Activated B cell treated with CpG ODN at 0.5 μM for 24 hours (primary cell): ENCODE results near the gene SLCO3A1. TPM values are rescaled to one million over a fixed set of nuclear protein-coding genes. Genes with fewer than 3 reads are reported as not detected.

Experiments
- ATAC-seq: fragments of 200-7000 bp; cut with Tn5 transposase; one replicate; pipeline ENCODE4 v1.10.0; 2021; ENCODE audit warnings: low read depth, mild to moderate bottlenecking, moderate library complexity
- CTCF ChIA-PET: fragments of 350-600 bp; sonication (Branson Sonifier 250); formaldehyde crosslinking; loops from one replicate; lab custom pipeline; 2021; ENCODE audit warnings: antibody characterized with exemption; lab: Charles Lee
- POLR2A ChIA-PET: fragments of 350-600 bp; sonication (Branson Sonifier 250); formaldehyde crosslinking; loops from one replicate; lab custom pipeline; 2021; ENCODE audit warnings: antibody characterized with exemption; lab: Charles Lee
- DNase-seq: peaks from one replicate; pipeline ENCODE4 v3.0.0; 2022
- H3K27ac Mint-ChIP-seq: one replicate; pipeline ENCODE4 v1.8.0; 2020; ENCODE audit warnings: mixed read lengths
- H3K27me3 Mint-ChIP-seq: one replicate; pipeline ENCODE4 v1.8.0; 2021; ENCODE audit warnings: mixed read lengths
- H3K36me3 Mint-ChIP-seq: one replicate; pipeline ENCODE4 v1.8.0; 2021; ENCODE audit warnings: low read depth, mixed read lengths
- H3K4me1 Mint-ChIP-seq: one replicate; pipeline ENCODE4 v1.8.0; 2021; ENCODE audit warnings: mixed read lengths
- H3K4me3 Mint-ChIP-seq: one replicate; pipeline ENCODE4 v1.8.0; 2020; ENCODE audit warnings: mild to moderate bottlenecking, mixed read lengths
- H3K9me3 Mint-ChIP-seq: one replicate; pipeline ENCODE4 v1.8.0; 2020; ENCODE audit warnings: mixed read lengths
- intact Hi-C: fragments of 100-400 bp; cut with micrococcal nuclease; formaldehyde crosslinking; loops from one replicate; pipeline ENCODE4 v1.15.1; 2024
- total RNA-seq: library from RNA; stranded (reverse); gene quantifications from 2 replicates; pipeline ENCODE4 v1.2.3, GENCODE V29; 2022
- TF ChIP-seq, protein P1 (sequence below): fragments of 200-600 bp; IDR thresholded peaks from one replicate; pipeline ENCODE4 v1.8.0; 2022; ENCODE audit warnings: antibody characterized with exemption, mild to moderate bottlenecking

Gene SLCO3A1
- total RNA-seq, 1 donor from 2014 or later: 0.82 TPM

DNA sequence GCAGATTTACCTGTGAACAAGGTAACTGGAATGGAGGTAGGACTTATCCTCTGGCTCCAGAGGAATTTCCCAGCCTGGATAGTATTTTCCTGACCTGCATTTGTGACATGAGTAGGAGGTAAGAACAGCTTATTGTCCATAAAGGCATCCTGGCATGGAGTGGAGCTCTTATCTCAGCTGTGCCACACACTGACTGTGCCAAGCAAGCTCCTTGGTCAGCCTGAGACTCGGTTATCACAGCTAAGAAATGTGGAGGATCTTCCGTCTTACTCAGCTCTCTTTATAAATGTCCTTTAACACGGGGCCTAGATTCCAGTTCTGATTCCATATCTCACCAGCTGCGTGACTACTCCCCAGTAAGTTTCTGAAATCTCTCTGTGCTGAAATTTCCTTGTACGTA lies 38.9 kb downstream of the SLCO3A1 start:
- H3K4me3 Mint-ChIP-seq: no peak overlapping the region
- DNase-seq (no peak), ATAC-seq (no peak)
- H3K9me3 Mint-ChIP-seq: peaks cover 10% of the 10 kb centered on the region
- H3K27ac Mint-ChIP-seq: no peak overlapping the region
- intact Hi-C loops: no loop called here
- TF ChIP-seq, protein P1, sequence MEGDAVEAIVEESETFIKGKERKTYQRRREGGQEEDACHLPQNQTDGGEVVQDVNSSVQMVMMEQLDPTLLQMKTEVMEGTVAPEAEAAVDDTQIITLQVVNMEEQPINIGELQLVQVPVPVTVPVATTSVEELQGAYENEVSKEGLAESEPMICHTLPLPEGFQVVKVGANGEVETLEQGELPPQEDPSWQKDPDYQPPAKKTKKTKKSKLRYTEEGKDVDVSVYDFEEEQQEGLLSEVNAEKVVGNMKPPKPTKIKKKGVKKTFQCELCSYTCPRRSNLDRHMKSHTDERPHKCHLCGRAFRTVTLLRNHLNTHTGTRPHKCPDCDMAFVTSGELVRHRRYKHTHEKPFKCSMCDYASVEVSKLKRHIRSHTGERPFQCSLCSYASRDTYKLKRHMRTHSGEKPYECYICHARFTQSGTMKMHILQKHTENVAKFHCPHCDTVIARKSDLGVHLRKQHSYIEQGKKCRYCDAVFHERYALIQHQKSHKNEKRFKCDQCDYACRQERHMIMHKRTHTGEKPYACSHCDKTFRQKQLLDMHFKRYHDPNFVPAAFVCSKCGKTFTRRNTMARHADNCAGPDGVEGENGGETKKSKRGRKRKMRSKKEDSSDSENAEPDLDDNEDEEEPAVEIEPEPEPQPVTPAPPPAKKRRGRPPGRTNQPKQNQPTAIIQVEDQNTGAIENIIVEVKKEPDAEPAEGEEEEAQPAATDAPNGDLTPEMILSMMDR: no peak
- no peaks in the 10 kb centered on the region for H3K36me3 Mint-ChIP-seq
- CTCF ChIA-PET: no interaction called here
- POLR2A ChIA-PET: no interaction called here
- no peaks in the 10 kb centered on the region for H3K4me1 Mint-ChIP-seq
- H3K27me3 Mint-ChIP-seq: no peaks in the 10 kb centered on the region

DNA sequence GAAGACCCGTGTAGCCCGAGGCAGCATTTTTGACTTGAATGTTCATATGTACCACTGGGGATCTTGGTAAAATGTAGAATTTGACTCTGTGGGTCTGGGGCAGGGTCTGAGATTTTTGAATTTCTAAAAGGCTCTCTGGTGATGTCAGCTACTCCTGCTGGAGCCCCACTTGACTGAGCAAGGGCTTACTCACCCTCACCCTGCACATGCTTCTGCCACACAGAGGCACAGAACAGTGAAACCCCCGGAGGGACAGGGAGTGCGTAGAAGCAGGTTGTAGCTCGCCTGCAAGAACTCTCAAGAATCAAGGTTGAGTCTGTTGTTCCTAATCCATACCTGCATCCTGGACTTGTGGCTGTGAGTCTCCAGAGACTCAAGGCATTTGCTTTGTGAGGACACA lies 41.1 kb downstream of the SLCO3A1 start:
- ATAC-seq (no peak), DNase-seq (no peak)
- TF ChIP-seq, protein P1: no peak
- Mint-ChIP-seq H3K27ac (no peak overlapping the region), H3K4me3 (no peak overlapping the region), H3K4me1 (no peaks in the 10 kb centered on the region), H3K36me3 (no peaks in the 10 kb centered on the region), H3K27me3 (no peaks in the 10 kb centered on the region), H3K9me3 (peaks cover 10% of the 10 kb centered on the region)
- CTCF ChIA-PET: no interaction called here
- intact Hi-C loops: no loop called here
- POLR2A ChIA-PET: no interaction called here

DNA sequence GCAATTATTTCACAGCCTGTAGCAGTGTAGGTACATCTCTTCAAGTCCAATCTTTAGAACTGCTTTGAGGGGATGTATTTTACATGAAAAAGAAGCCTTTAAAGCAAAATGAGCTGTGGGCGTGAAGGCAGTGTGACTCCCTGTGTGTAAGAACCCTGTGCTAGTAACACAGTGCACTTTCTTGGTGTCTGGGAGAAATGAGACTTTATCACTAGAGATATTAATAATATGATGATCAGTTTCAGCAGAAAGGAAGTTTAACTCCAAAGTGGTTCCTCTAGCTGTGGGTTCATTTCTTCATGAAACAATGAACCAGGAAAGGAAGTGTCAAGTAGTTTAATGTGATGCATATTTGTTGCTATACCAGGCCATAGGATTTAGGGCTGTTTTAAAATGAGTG lies 41.5 kb downstream of the SLCO3A1 start:
- TF ChIP-seq, protein P1: no peak
- ChIA-PET POLR2A (no interaction called here), CTCF (no interaction called here)
- DNase-seq (no peak), ATAC-seq (no peak)
- no peaks in the 10 kb centered on the region for H3K36me3 Mint-ChIP-seq
- no peak overlapping the region for H3K4me3 Mint-ChIP-seq
- no peaks in the 10 kb centered on the region for H3K27me3 Mint-ChIP-seq
- peaks cover 10% of the 10 kb centered on the region for H3K9me3 Mint-ChIP-seq
- H3K4me1 Mint-ChIP-seq: no peaks in the 10 kb centered on the region
- intact Hi-C loops: no loop called here
- no peak overlapping the region for H3K27ac Mint-ChIP-seq

DNA sequence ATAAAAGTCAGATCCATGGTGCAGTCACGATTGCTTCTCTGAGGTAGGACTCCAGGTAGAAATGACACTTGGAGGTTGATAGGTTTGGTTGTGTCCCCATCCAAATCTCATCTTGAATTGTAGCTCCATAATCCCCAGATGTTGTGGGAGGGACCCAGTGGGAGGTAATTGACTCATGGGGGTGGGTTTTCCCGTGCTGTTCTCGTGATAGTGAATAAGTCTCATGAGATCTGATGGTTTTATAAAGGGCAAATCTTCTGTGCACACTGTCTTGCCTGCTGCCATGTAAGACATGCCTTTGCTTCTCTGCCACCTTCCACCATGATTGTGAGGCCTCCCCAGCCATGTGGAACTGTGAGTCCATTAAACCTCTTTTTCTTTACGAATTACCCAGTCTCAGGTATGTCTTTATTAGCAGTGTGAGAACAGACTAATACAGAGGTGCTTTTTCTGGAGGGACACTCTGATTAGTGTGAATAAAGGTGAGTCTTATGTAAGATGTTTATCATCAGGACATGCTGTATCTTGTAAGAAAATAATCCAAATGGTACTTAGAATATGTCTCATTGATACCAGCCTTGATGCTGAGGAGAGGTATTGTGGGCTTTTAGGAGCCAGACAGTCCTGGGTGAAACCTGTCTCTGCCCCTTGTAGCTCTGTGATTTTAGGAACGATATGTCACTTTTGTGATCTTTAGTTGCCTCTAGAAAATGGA lies 43.0 kb downstream of the SLCO3A1 start:
- intact Hi-C loops: no loop called here
- POLR2A ChIA-PET: no interaction called here

DNA sequence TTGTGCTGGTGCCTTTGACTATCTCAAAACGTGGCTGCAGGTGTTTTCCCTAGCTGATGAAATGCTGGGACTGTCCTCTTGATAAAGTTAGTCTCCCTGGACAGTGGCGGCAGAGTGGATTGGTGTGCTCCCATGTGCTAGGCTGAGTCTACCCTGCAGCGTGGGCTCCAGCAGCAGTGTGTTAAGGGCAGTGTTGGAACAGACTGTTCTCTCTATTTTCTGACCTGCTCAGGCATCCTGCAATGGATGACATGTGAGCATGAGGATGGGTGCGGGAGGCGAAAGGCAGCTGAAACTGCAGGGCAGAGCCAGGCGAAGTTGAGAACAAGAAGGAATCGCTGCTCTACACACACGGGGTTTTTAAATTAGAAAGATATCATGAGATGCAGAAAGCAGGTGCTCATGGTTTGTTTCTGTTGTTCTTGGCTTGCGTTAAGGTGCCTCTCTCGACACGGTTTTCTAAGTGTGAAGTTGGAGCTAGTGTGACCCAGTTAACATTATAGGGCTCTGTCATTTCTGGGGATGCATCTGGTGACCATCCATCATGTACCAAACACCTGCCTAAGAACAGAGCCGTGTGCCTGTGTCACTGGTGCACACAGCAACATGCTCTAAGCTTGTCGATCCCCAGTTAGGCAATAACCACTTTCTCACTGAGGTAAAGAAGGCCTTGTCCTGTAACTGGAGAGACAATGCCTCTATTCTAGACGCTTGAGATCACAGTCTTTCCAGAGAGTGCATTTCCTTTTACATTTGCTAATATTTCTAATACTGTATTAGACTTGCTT lies 44.3 kb downstream of the SLCO3A1 start:
- ChIA-PET POLR2A (no interaction called here), CTCF (no interaction called here)
- TF ChIP-seq, protein P1: no peak
- no peak for DNase-seq
- Mint-ChIP-seq H3K4me1 (no peaks in the 10 kb centered on the region), H3K9me3 (peaks cover 26% of the 10 kb centered on the region), H3K27me3 (no peaks in the 10 kb centered on the region), H3K36me3 (no peaks in the 10 kb centered on the region), H3K4me3 (no peak overlapping the region), H3K27ac (no peak overlapping the region)
- intact Hi-C loops: no loop called here
- ATAC-seq: no peak

More for the DNA sequence above, 43.0 kb downstream of the SLCO3A1 start:
- peaks cover 18% of the 10 kb centered on the region for H3K9me3 Mint-ChIP-seq
- no peaks in the 10 kb centered on the region for H3K4me1 Mint-ChIP-seq
- no peak overlapping the region for H3K27ac Mint-ChIP-seq
- DNase-seq (no peak), ATAC-seq (no peak)
- H3K36me3 Mint-ChIP-seq: no peaks in the 10 kb centered on the region
- CTCF ChIA-PET: no interaction called here
- no peaks in the 10 kb centered on the region for H3K27me3 Mint-ChIP-seq
- no peak overlapping the region for H3K4me3 Mint-ChIP-seq
- TF ChIP-seq, protein P1: no peak
